Urinary bladder (tissue), 4 donors: ENCODE results near the gene FOXP2. TPM values are rescaled to one million over a fixed set of nuclear protein-coding genes. Genes with fewer than 3 reads are reported as not detected.
A peak's percentile ranks its signal among the peaks of the same experiment; 100 is the strongest.

Source experiments
- DNase-seq: peaks from one replicate; pipeline ENCODE4 v3.0.0-alpha.2; 2015; ENCODE audit errors: extremely low spot score
- H3K27ac ChIP-seq: one replicate; pipeline ENCODE4 v1.5.1; 2013; ENCODE audit warnings: low read depth, mild to moderate bottlenecking, moderate library complexity
- H3K36me3 ChIP-seq: one replicate; pipeline ENCODE4 v1.6.1; 2013; ENCODE audit warnings: mild to moderate bottlenecking, moderate library complexity; ENCODE audit not compliant: insufficient read depth
- H3K4me1 ChIP-seq: one replicate; pipeline ENCODE4 v1.6.1; 2013; ENCODE audit warnings: mild to moderate bottlenecking, moderate library complexity; ENCODE audit not compliant: insufficient read depth
- H3K4me3 ChIP-seq: one replicate; pipeline ENCODE4 v1.5.1; 2013; ENCODE audit warnings: low read depth, low read length
- WGBS: extraction: QIAGEN DNeasy Blood & Tissue Kit; methylation state at CpG from one replicate; pipeline ENCODE4 v1.1.7; 2013; 5-methylcytosine and 5-hydroxymethylcytosine counted together
- polyA plus RNA-seq: library from polyadenylated mRNA; stranded (reverse); fragments of 200-250 nt; gene quantifications from one replicate; pipeline ENCODE4 v1.2.3, GENCODE V29; 2013
- total RNA-seq: library from RNA; depleted of rRNA; stranded (reverse); fragments of >200 nt; gene quantifications from one replicate; pipeline ENCODE4 v1.2.3, GENCODE V29; 2014
- donor health status: healthy with polysubstance abuse.
- donor health status: healthy.

Gene FOXP2
- total and polyA plus RNA-seq, 2 donors: 13.8 to 85.2 TPM

DNA sequence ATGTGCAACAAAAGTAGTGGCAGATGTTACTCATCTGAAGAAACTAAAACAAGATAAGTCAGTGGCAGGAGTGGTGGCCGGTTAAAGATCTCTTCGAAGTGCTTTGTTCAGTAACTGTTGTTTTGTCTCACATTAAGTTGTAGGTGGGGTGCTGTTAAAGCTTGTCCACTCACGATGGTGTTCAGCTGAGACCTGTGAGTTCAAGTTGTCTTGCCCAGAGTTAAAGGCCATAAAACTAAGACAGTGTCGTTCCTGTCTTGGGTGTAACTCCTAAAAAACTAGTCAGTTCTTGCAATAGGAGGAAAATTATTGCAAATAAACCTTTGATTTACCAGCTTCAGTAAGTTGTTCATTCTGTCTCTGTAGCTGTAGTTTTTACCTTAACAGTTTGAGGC, 857 bp upstream of the FOXP2 start:
- Histone ChIP-seq H3K27ac (peak overlapping the region; percentile 66), H3K4me3 (no peak overlapping the region), H3K4me1 (no peaks in the 10 kb centered on the region), H3K36me3 (no peaks in the 10 kb centered on the region)
- WGBS: 24% methylated on average over 4 of the region's 4 CpGs
- peak; percentile 45 for DNase-seq

DNA sequence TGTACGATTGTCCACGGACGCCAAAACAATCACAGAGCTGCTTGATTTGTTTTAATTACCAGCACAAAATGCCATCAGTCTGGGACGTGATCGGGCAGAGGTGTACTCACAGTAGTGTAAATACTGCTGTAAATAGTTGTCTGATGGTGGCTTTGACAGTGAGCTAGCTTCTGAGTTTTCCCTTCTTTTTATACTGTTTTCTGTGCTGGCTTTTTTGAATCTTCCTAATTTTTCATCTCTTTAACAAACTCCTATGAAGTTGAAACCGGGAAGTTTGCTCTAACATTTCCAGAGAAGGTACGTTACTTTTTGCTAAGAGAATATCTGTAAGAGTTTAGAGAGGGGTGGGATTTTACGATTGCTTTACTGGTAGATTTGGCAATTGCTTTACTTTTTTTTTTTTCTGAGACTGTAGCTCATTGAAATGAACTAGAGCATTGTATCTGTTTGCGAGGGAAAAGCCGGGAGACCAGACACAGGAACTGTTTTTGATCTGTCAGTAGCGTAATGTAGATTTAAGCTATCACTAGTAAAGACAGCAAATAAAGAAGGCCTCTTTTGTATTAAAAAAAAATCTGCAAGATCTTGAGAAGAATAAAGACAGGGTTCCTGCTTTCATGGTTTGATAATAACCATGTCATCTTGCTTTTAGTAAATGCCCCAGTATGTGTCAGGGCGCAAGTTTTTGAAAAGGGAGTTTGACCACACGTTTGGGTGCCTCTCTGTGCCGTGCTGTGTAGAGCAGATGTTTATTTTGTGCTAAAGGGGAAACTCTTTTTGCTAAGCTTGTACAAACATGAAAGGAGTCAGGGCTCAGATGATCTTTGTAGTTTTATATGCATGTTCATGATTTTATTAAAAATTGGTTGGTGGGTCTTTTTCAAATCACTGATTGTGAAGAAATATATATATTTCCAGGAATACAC, 712 bp downstream of the FOXP2 start:
- Histone ChIP-seq H3K4me3 (peak overlapping the region; percentile 15), H3K27ac (peak overlapping the region; percentile 38), H3K36me3 (no peaks in the 10 kb centered on the region), H3K4me1 (no peaks in the 10 kb centered on the region)
- 11% methylated on average over 14 of the region's 14 CpGs for WGBS
- peak; percentile 36 for DNase-seq

GRCh38 chr7:114416129-114416990, 1.7 kb downstream of the FOXP2 start:
- Histone ChIP-seq H3K36me3 (no peaks in the 10 kb centered on the region), H3K4me3 (peak overlapping the region; percentile 6), H3K4me1 (no peaks in the 10 kb centered on the region), H3K27ac (no peak overlapping the region)
- no peak for DNase-seq
- 34% methylated on average over 10 of the region's 10 CpGs for WGBS

DNA sequence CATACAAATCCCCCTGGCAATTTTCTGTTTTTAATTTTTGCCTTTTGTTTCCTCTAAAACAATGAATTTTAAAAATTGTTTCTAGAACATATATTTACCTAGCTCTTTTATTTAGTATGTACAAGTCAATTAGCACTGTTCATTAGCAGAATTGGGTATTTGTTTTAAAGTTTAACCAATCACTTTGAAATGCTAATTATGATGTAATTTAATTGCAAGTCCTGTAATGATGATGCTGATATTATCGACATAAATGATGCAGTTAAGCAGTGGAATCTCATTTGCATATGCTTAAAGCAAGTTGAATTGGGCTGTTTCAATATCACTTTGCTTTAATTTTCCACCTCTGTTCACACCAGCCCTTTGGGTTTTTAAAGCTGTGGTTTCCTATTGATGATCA, 2.7 kb downstream of the FOXP2 start:
- Histone ChIP-seq H3K4me3 (no peak overlapping the region), H3K4me1 (no peaks in the 10 kb centered on the region), H3K27ac (no peak overlapping the region), H3K36me3 (no peaks in the 10 kb centered on the region)
- 43% methylated on average over 1 of the region's 1 CpG for WGBS
- no peak for DNase-seq

DNA sequence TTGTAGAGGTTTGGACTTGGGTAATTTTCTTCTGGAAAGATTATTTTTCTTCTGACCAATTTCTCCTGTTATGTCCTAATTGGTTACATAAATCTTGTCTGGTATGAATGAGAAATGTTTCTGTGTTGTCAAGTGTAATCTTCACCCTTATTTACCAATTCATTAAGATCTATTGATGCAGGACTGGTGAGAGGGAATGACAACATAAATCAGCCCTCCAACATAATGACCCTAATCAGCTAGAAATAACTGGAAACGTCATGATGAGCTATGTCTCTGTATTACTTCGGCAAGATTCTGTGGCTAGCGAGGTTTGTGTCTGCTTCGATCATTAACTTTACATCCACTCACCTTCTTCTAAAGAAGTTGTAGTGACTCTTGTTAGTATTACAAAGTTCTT, 3.5 kb downstream of the FOXP2 start:
- 42% methylated on average over 4 of the region's 4 CpGs for WGBS
- H3K4me1 ChIP-seq: no peaks in the 10 kb centered on the region
- no peak for DNase-seq
- H3K27ac ChIP-seq: no peak overlapping the region
- H3K36me3 ChIP-seq: no peaks in the 10 kb centered on the region
- no peak overlapping the region for H3K4me3 ChIP-seq

DNA sequence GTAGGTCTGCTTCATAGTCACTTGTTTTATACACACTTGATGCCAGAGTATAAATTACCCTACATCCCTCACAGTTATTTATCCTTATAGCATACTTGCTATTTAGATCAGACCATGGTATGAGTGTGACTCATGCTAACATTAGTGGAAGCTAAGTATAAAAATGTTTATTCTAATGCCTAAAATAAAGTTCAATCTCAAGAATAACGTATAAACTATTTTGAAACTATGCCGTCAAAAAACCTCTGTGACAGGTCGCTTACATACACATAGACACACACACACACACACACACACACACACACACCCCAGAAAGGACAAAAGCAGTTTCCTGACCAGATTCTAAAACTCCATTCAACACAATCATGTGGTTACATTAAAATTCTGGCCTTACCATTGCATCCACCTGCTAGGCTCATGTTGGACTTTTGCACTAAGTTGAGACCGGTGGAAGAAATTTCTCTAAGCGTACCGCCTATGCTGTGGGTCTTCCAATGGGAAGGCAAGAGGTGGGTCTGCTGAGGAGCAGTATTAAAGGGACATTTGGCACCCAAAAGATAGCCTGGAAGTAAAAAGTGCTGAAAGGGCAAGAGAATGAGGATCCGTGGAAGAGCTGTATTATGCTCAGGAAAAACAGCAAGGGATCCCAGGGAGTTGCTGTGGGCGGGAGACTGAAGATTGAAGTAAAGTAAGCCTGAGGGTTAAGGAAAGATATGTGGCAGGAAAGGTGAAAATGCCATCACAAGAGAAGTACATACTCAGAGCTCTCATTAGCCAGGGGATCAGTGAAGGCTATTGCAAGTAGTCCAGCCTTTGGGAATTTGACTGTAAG, 5.0 kb downstream of the FOXP2 start:
- Histone ChIP-seq H3K36me3 (no peaks in the 10 kb centered on the region), H3K27ac (no peak overlapping the region), H3K4me3 (no peak overlapping the region), H3K4me1 (no peaks in the 10 kb centered on the region)
- no peak for DNase-seq
- 56% methylated on average over 8 of the region's 8 CpGs for WGBS

GRCh38 chr7:114422507-114423501, 8.2 kb downstream of the FOXP2 start:
- Histone ChIP-seq H3K4me3 (no peak overlapping the region), H3K4me1 (no peaks in the 10 kb centered on the region), H3K27ac (no peak overlapping the region), H3K36me3 (no peaks in the 10 kb centered on the region)
- no peak for DNase-seq
- 69% methylated on average over 7 of the region's 7 CpGs for WGBS

DNA sequence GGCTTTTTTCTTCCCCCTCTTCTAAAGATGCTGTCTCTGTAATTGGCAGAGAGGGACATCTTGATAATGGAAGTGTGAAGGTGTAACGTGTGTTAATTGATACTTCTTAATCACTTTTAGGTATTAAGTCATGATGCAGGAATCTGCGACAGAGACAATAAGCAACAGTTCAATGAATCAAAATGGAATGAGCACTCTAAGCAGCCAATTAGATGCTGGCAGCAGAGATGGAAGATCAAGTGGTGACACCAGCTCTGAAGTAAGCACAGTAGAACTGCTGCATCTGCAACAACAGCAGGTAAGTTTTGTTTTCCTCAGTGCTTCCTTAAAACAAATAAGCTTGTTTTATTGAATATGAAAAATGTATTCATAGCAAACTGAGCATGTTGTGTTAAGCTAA, 11.8 kb downstream of the FOXP2 start:
- Histone ChIP-seq H3K4me1 (no peaks in the 10 kb centered on the region), H3K36me3 (no peaks in the 10 kb centered on the region), H3K27ac (no peak overlapping the region), H3K4me3 (no peak overlapping the region)
- WGBS: 86% methylated on average over 2 of the region's 2 CpGs
- DNase-seq: no peak

DNA sequence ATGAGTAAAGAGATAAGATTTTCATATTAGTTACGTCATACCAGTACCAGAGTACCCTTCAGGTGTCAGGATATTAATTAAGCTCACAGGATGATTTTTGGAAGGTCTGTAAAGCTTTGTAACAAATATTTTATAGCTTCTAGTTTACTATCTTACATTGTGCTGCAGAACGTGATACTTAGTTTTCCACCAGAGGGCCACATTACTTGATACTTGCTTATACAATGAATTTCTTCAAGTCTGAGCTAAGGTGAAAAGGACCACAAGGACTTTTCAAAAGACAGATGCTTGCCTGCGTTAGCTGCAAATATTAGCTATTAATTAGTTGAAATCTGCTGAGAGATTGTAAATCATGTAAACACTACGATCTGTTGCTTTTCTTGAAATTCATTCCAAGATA, 12.2 kb downstream of the FOXP2 start:
- WGBS: 52% methylated on average over 4 of the region's 4 CpGs
- Histone ChIP-seq H3K27ac (no peak overlapping the region), H3K36me3 (no peaks in the 10 kb centered on the region), H3K4me3 (no peak overlapping the region), H3K4me1 (no peaks in the 10 kb centered on the region)
- no peak for DNase-seq

GRCh38 chr7:114428211-114428610, 13.6 kb downstream of the FOXP2 start:
- Histone ChIP-seq H3K4me1 (no peaks in the 10 kb centered on the region), H3K36me3 (no peaks in the 10 kb centered on the region), H3K27ac (no peak overlapping the region), H3K4me3 (no peak overlapping the region)
- DNase-seq: no peak
- 86% methylated on average over 1 of the region's 1 CpG for WGBS

DNA sequence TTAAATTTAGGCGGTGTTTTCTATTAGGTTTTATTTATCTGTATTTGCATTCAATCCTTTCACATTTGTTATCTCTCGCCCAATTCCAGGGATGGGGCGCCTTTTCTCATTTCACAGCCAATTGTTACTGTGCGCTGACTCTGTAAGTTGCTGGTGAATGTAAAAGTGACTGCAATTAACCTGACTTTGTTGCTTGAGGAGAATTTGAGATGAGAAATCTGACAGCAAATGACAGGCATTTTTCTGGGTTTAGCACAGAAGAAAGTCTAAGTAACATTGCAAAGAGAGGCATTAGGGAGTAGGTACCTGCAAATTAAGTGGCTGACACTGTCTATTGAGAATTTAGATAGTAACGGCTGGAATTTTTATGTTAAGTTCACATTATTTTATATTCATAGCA, 16.6 kb downstream of the FOXP2 start:
- Histone ChIP-seq H3K27ac (no peak overlapping the region), H3K36me3 (no peaks in the 10 kb centered on the region), H3K4me3 (no peak overlapping the region), H3K4me1 (no peaks in the 10 kb centered on the region)
- no peak for DNase-seq
- WGBS: 94% methylated on average over 5 of the region's 5 CpGs

DNA sequence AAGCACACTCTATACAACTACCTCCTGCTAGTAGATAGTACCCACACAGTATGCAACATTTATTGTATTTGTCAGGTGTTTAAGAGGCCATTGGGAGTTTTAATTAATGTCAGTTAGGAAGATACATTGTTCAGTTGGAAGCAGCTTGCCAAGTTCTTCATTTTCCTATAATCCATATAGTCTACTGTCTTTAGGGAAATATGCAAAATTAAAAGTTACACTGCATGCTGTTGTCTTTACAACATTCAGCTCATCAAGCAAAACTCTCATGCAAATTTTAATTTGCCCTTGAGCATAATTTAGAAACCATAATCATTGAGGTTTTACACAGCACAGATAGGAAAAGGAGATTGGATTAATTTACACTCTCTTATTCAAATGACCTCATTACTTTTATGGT, 17.4 kb downstream of the FOXP2 start:
- Histone ChIP-seq H3K4me3 (no peak overlapping the region), H3K36me3 (no peaks in the 10 kb centered on the region), H3K4me1 (no peaks in the 10 kb centered on the region), H3K27ac (no peak overlapping the region)
- DNase-seq: no peak
